ENCODE measurements around the gene PARL.
"Not testable (repeated sequence)": the region's sequence is repeated elsewhere in the genome, so short reads cannot be mapped to it uniquely, and the experiment has no call there.

The PARL gene

GRCh38 chr3:183904833-183905780 lies 20.4 kb upstream of the PARL start:
- DNase-seq, result no peak

GRCh38 chr3:183898028-183898431 lies 13.3 kb upstream of the PARL start:
- DNase-seq, result no peak

GRCh38 chr3:183897606-183898005 lies 12.9 kb upstream of the PARL start:
- no peak for DNase-seq

GRCh38 chr3:183896610-183897009 lies 11.9 kb upstream of the PARL start:
- no peak for DNase-seq

- no peak for DNase-seq
Measured at GRCh38 chr3:183896184-183896583, 11.5 kb upstream of the PARL start.

GRCh38 chr3:183895774-183896173 lies 11.1 kb upstream of the PARL start:
- DNase-seq, result no peak

GRCh38 chr3:183895296-183895695 lies 10.6 kb upstream of the PARL start:
- no peak for DNase-seq

- DNase-seq, result no peak
Measured at GRCh38 chr3:183892610-183893214, 8.0 kb upstream of the PARL start.

GRCh38 chr3:183885766-183886165 lies 1.1 kb upstream of the PARL start:
- DNase-seq, result no peak

GRCh38 chr3:183884097-183884426 lies 618 bp downstream of the PARL start:
- no peak for DNase-seq

- no peak for DNase-seq
Measured at GRCh38 chr3:183883291-183884096, 1.2 kb downstream of the PARL start.

- no peak for DNase-seq
Measured at GRCh38 chr3:183880121-183880520, 4.6 kb downstream of the PARL start.

GRCh38 chr3:183879243-183879642 lies 5.4 kb downstream of the PARL start:
- DNase-seq, result no peak

GRCh38 chr3:183878071-183878470 lies 6.6 kb downstream of the PARL start:
- DNase-seq, result no peak

GRCh38 chr3:183877227-183877626 lies 7.5 kb downstream of the PARL start:
- DNase-seq, result not testable (repeated sequence)

GRCh38 chr3:183875411-183875810 lies 9.3 kb downstream of the PARL start:
- no peak for DNase-seq

- no peak for DNase-seq
Measured at GRCh38 chr3:183873914-183874313, 10.8 kb downstream of the PARL start.

- no peak for DNase-seq
Measured at GRCh38 chr3:183871541-183871940, 13.1 kb downstream of the PARL start.

GRCh38 chr3:183870563-183870962 lies 14.1 kb downstream of the PARL start:
- DNase-seq, result no peak

- no peak for DNase-seq
Measured at GRCh38 chr3:183868796-183869195, 15.9 kb downstream of the PARL start.

GRCh38 chr3:183862610-183863009 lies 22.1 kb downstream of the PARL start:
- no peak for DNase-seq

GRCh38 chr3:183857863-183858262 lies 26.8 kb downstream of the PARL start:
- no peak for DNase-seq

- no peak for DNase-seq
Measured at GRCh38 chr3:183854318-183855035, 30.2 kb downstream of the PARL start.

All from T1000 (cell line).